Esophagus muscularis mucosa (tissue), 4 donors: ENCODE data around the gene TAMALIN.

Source experiments
- EP300 ChIP-seq: sonication (generic); formaldehyde crosslinking; IDR thresholded peaks from one replicate; pipeline ENCODE4 v1.6.1; 2017; ENCODE audit warnings: antibody characterized with exemption
- POLR2A ChIP-seq: fragments of 450-650 bp; IDR thresholded peaks from one replicate; pipeline ENCODE4 v1.6.1; 2017; ENCODE audit warnings: antibody characterized with exemption, moderate library complexity, mild to moderate bottlenecking, low read depth
- POLR2AphosphoS5 ChIP-seq, 2 donors: sonication (generic); formaldehyde crosslinking; IDR thresholded peaks; one replicate each; pipeline ENCODE4 v1.6.1; 2017; ENCODE audit warnings: antibody characterized with exemption in 2 of 2
- TF ChIP-seq, protein P1 (sequence below), 3 experiments: fragments of 200-600 bp in 2 of 3; fragments of 450-650 bp in 1 of 3; sonication (generic) in 2 of 3; IDR thresholded peaks; one replicate each; pipeline ENCODE4 v1.5.1; 2017 to 2019; ENCODE audit warnings: antibody characterized with exemption in 3 of 3, mild to moderate bottlenecking in 2 of 3, moderate library complexity in 1 of 3

DNA sequence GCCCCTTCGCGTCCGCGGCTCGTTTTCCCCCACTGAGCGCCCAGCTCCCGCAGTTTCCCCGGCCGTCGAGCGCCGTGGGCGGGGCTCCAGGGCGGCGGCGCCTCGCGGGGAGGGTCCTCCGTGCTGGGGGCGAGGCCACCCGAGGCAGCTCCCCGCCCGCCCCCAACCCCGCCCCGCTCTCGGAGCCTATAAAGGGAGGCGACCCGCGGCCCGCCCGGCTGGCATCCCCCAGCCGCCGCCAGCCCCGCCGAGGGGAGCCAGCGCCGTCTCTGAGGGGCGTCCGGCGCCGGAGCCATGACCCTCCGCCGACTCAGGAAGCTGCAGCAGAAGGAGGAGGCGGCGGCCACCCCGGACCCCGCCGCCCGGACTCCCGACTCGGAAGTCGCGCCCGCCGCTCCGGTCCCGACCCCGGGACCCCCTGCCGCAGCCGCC lies at the start of gene TAMALIN:
- peak; percentile 79 for TF ChIP-seq POLR2A
- TF ChIP-seq, protein P1, sequence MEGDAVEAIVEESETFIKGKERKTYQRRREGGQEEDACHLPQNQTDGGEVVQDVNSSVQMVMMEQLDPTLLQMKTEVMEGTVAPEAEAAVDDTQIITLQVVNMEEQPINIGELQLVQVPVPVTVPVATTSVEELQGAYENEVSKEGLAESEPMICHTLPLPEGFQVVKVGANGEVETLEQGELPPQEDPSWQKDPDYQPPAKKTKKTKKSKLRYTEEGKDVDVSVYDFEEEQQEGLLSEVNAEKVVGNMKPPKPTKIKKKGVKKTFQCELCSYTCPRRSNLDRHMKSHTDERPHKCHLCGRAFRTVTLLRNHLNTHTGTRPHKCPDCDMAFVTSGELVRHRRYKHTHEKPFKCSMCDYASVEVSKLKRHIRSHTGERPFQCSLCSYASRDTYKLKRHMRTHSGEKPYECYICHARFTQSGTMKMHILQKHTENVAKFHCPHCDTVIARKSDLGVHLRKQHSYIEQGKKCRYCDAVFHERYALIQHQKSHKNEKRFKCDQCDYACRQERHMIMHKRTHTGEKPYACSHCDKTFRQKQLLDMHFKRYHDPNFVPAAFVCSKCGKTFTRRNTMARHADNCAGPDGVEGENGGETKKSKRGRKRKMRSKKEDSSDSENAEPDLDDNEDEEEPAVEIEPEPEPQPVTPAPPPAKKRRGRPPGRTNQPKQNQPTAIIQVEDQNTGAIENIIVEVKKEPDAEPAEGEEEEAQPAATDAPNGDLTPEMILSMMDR (IDR thresholded peaks at IDR 0.05) = peak in 1 of 3 experiments; percentile 7
- no peak for TF ChIP-seq EP300
- peak; percentile 77 to 93 for TF ChIP-seq POLR2AphosphoS5 (IDR thresholded peaks at IDR 0.05)
